Activated CD8-positive, alpha-beta memory T cell treated with anti-CD3 and anti-CD28 coated beads, Interleukin-2, amount 10 ng/mL, durations not matched to agents 7 days and 5 days (primary cell): ENCODE measurements around the gene RGS18. TPM values are rescaled to one million over a fixed set of nuclear protein-coding genes. Genes with fewer than 3 reads are reported as not detected.
"Not testable (repeated sequence)": the region's sequence is repeated elsewhere in the genome, so short reads cannot be mapped to it uniquely, and the experiment has no call there.

Experiments
- ATAC-seq: fragments of 150-1000 bp; cut with Tn5 transposase; one replicate; pipeline ENCODE4 v1.10.0; 2021; ENCODE audit warnings: moderate library complexity
- CTCF ChIA-PET: fragments of 350-600 bp; sonication (Branson Sonifier 250); formaldehyde crosslinking; loops from one replicate; lab custom pipeline; 2021; ENCODE audit warnings: antibody characterized with exemption; lab: Charles Lee
- DNase-seq: peaks from one replicate; pipeline ENCODE4 v3.0.0-alpha.2; 2020
- H3K27ac Mint-ChIP-seq: one replicate; pipeline ENCODE4 v1.8.0; 2021; ENCODE audit warnings: mild to moderate bottlenecking, mixed read lengths
- H3K27me3 Mint-ChIP-seq: one replicate; pipeline ENCODE4 v1.8.0; 2021; ENCODE audit warnings: mixed read lengths
- H3K36me3 Mint-ChIP-seq: one replicate; pipeline ENCODE4 v1.8.0; 2021; ENCODE audit warnings: mild to moderate bottlenecking, mixed read lengths
- H3K4me1 Mint-ChIP-seq: one replicate; pipeline ENCODE4 v1.8.0; 2021; ENCODE audit warnings: mixed read lengths
- H3K4me3 Mint-ChIP-seq: one replicate; pipeline ENCODE4 v1.8.0; 2021; ENCODE audit warnings: mild to moderate bottlenecking, moderate library complexity, mixed read lengths
- H3K9me3 Mint-ChIP-seq: one replicate; pipeline ENCODE4 v1.8.0; 2022; ENCODE audit warnings: low read depth, mixed read lengths
- total RNA-seq, 2 experiments: library from RNA; stranded (reverse); gene quantifications; one replicate each; pipeline ENCODE4 v1.2.3, GENCODE V29; 2021

Gene RGS18, protein sequence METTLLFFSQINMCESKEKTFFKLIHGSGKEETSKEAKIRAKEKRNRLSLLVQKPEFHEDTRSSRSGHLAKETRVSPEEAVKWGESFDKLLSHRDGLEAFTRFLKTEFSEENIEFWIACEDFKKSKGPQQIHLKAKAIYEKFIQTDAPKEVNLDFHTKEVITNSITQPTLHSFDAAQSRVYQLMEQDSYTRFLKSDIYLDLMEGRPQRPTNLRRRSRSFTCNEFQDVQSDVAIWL
- total RNA-seq, result 1 to 10 TPM in 1 of 2 experiments, under 1 TPM in 1; 0.79 to 1.1 TPM

DNA sequence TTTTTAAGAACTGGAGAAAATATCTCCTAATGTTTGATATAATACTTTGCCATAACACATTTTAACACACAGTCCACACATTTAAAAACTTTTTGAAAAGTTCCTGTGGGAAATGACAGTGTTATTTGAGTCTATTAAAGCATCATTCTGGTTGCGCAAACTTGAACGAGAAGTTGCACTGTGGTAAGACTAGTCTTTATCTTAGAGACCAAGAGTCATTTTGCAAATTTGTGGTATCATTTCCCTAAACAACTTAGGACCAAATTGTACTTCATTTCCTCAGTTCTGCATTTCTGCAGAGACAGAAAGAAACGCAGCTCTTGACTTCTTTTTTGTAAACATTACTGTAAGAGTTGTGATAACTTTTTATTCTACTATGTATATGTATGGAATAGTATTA lies at the start of gene RGS18:
TSS of gene RGS18 (plus strand) at position 282 of the 400 bp plus-strand sequence. CDS start 176 bp downstream, outside the sequence.
- DNase-seq, result no peak
- Mint-ChIP-seq H3K9me3 (peaks cover 4% of the 10 kb centered on the region), H3K27me3 (no peaks in the 10 kb centered on the region), H3K4me1 (no peaks in the 10 kb centered on the region), H3K4me3 (peak within 1 kb of the TSS; percentile 22), H3K36me3 (no peaks in the 10 kb centered on the region), H3K27ac (no peak within 1 kb of the TSS)
- CTCF ChIA-PET, result no interaction called here
- ATAC-seq, result no peak

DNA sequence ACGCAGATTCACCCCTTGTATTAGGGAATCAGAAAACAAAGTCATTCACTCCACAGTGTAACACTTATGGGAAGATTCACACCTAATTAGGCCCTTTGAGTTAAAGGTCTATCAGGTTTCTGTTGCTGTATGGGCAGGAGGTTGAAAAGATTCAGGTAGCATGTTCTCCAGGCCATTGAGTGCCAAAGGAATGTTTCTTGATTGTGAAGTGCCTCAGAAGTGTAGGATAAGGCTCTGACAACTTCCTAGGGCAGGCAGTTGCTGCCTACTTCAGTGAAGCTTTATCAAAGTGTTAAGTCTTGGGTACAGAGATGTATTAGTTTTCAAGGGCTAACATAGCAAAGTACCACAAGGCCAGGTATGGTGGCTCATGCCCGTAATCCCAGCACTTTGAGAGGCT lies 48.7 kb upstream of the RGS18 start:
- CTCF ChIA-PET, result no interaction called here
- no peak for DNase-seq
- no peak overlapping the region for H3K4me3 Mint-ChIP-seq
- no peaks in the 10 kb centered on the region for H3K36me3 Mint-ChIP-seq
- ATAC-seq, result no peak
- H3K27me3 Mint-ChIP-seq, result no peaks in the 10 kb centered on the region
- H3K9me3 Mint-ChIP-seq, result peaks cover 5% of the 10 kb centered on the region
- H3K27ac Mint-ChIP-seq, result no peak overlapping the region
- H3K4me1 Mint-ChIP-seq, result no peaks in the 10 kb centered on the region

- Mint-ChIP-seq H3K27me3 (no peaks in the 10 kb centered on the region), H3K9me3 (peaks cover 8% of the 10 kb centered on the region), H3K4me3 (no peak overlapping the region), H3K4me1 (no peaks in the 10 kb centered on the region), H3K36me3 (no peaks in the 10 kb centered on the region), H3K27ac (no peak overlapping the region)
- CTCF ChIA-PET, result no interaction called here
- no peak for ATAC-seq
- DNase-seq, result no peak
Measured at GRCh38 chr1:192115000-192115399, 43.3 kb upstream of the RGS18 start.

- H3K27ac Mint-ChIP-seq, result no peak overlapping the region
- H3K36me3 Mint-ChIP-seq, result no peaks in the 10 kb centered on the region
- DNase-seq, result no peak
- H3K4me3 Mint-ChIP-seq, result no peak overlapping the region
- no peak for ATAC-seq
- no peaks in the 10 kb centered on the region for H3K4me1 Mint-ChIP-seq
- CTCF ChIA-PET, result no interaction called here
- H3K9me3 Mint-ChIP-seq, result peaks cover 15% of the 10 kb centered on the region
- H3K27me3 Mint-ChIP-seq, result no peaks in the 10 kb centered on the region
Measured at GRCh38 chr1:192118881-192119405, 39.3 kb upstream of the RGS18 start.

DNA sequence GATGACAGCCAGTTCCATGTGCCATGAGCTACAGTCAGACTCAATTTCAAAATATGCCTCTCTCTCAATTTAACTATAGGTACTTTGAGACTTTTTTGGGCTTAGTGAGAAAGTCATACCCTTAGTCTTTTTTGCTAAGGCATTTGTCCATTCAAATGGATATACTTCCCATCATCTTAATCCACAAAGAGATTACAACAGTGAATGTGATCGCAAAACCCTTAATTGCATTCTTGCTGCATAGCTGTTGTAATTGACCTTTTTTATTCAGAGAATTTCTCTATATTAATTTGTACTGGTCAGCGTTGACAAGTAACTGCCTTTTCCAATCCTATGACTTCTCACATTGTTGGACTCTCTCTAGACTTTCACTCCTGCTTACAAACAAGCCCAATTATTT lies 38.6 kb upstream of the RGS18 start:
- H3K4me1 Mint-ChIP-seq, result no peaks in the 10 kb centered on the region
- ATAC-seq (no peak), DNase-seq (no peak)
- CTCF ChIA-PET, result no interaction called here
- H3K4me3 Mint-ChIP-seq, result no peak overlapping the region
- H3K36me3 Mint-ChIP-seq, result no peaks in the 10 kb centered on the region
- no peak overlapping the region for H3K27ac Mint-ChIP-seq
- H3K27me3 Mint-ChIP-seq, result no peaks in the 10 kb centered on the region
- H3K9me3 Mint-ChIP-seq, result peaks cover 10% of the 10 kb centered on the region

- Mint-ChIP-seq H3K36me3 (no peaks in the 10 kb centered on the region), H3K27me3 (no peaks in the 10 kb centered on the region), H3K4me1 (no peaks in the 10 kb centered on the region), H3K4me3 (no peak overlapping the region), H3K9me3 (peaks cover 6% of the 10 kb centered on the region), H3K27ac (no peak overlapping the region)
- ATAC-seq (no peak), DNase-seq (no peak)
- CTCF ChIA-PET, result no interaction called here
Measured at GRCh38 chr1:192122668-192123067, 35.6 kb upstream of the RGS18 start.

- no peaks in the 10 kb centered on the region for H3K36me3 Mint-ChIP-seq
- no peaks in the 10 kb centered on the region for H3K27me3 Mint-ChIP-seq
- no peak for DNase-seq
- H3K9me3 Mint-ChIP-seq, result peaks cover 6% of the 10 kb centered on the region
- no peaks in the 10 kb centered on the region for H3K4me1 Mint-ChIP-seq
- no peak overlapping the region for H3K27ac Mint-ChIP-seq
- CTCF ChIA-PET, result no interaction called here
- ATAC-seq, result no peak
- H3K4me3 Mint-ChIP-seq, result no peak overlapping the region
Measured at GRCh38 chr1:192123212-192123611, 35.0 kb upstream of the RGS18 start.

DNA sequence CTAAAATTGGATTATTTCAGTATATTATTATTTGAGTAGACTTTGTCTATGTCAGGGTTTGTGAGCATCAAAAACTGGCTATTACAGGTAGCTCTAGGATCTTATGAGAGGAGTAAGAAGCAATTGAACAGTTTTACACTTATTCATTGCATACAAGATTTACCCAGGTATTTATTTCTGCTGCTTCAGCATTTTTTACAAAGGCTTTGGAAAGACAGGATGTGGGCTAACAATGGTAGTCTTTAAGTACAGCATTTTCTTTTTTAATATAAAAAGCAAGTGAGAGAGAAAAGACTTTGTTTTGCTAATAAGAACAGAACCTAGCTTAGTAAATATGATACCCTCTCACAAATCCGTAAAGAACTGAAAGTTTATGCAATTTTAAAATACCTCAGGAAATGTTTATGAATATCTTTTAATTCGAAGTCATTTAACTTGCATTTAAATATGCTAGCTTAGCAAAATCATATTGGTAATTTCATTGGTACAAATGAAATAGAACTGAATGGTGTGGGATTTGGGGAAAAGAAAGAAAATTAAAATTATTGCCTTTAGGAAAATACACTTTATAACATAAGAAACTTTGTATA lies 32.1 kb upstream of the RGS18 start:
- DNase-seq, result no peak
- Mint-ChIP-seq H3K9me3 (peaks cover 6% of the 10 kb centered on the region), H3K4me3 (no peak overlapping the region), H3K36me3 (no peaks in the 10 kb centered on the region), H3K27ac (no peak overlapping the region), H3K4me1 (no peaks in the 10 kb centered on the region), H3K27me3 (no peaks in the 10 kb centered on the region)
- CTCF ChIA-PET, result no interaction called here
- ATAC-seq, result no peak

DNA sequence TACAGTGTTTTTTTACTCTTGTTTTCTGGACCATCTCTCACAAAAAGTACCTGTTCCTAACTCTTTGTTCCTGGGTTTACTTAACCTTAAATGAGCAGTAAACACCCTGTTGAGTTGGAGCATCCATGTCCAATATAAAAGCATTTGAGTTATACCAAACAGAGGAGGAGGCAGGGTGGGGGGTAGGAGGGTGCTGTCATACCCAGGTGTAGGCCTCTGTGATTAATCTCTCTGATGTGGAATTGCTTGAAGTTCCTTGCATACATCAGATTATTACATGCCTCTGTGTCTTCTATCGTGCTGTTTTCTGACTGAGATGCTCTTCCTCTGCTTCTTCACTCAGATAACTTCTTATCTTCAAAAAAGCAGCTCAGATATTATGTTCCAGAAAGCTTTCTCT lies 28.1 kb upstream of the RGS18 start:
- Mint-ChIP-seq H3K4me1 (no peaks in the 10 kb centered on the region), H3K9me3 (no peaks in the 10 kb centered on the region), H3K27ac (no peak overlapping the region), H3K27me3 (no peaks in the 10 kb centered on the region), H3K36me3 (no peaks in the 10 kb centered on the region), H3K4me3 (no peak overlapping the region)
- DNase-seq (no peak), ATAC-seq (no peak)
- CTCF ChIA-PET, result no interaction called here

DNA sequence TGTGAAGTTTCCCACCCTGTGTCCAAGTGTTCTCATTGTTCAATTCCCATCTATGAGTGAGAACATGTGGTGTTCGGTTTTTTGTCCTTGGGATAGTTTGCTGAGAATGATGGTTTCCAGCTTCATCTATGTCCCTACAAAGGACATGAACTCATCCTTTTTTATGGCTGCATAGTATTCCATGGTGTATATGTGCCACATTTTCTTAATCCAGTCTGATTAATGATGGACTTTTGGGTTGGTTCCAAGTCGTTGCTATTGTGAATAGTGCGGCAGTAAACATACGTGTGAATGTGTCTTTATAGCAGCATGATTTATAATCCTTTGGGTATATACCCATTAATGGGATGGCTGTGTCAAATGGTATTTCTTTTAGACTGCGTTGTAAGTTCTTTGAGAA lies 27.4 kb upstream of the RGS18 start:
- CTCF ChIA-PET, ATAC-seq, H3K27me3 Mint-ChIP-seq, H3K4me1 Mint-ChIP-seq, H3K4me3 Mint-ChIP-seq, H3K27ac Mint-ChIP-seq, DNase-seq, H3K9me3 Mint-ChIP-seq, H3K36me3 Mint-ChIP-seq: not testable (repeated sequence)

DNA sequence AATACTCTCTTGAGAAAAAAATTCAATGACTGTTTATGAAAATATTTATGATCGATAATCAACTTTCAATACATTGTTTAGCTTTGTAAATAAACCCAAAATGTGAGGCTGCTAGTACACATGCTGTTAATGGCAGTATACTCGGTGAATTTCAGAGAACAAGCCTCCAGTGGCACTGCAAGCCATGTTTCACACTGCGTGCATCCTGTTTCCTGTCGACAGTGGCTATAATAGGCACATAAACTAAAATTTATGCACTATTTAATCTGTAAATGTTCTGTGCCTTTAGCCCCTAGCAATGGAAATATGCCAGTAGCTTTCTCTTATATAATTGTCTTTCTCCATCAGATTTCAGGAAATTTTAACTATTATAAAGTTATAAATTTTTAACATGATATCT lies 26.3 kb upstream of the RGS18 start:
- no peaks in the 10 kb centered on the region for H3K36me3 Mint-ChIP-seq
- CTCF ChIA-PET, result no interaction called here
- ATAC-seq, result no peak
- H3K27me3 Mint-ChIP-seq, result no peaks in the 10 kb centered on the region
- no peak overlapping the region for H3K4me3 Mint-ChIP-seq
- H3K27ac Mint-ChIP-seq, result no peak overlapping the region
- no peaks in the 10 kb centered on the region for H3K4me1 Mint-ChIP-seq
- no peak for DNase-seq
- H3K9me3 Mint-ChIP-seq, result no peaks in the 10 kb centered on the region

- H3K27me3 Mint-ChIP-seq, result no peaks in the 10 kb centered on the region
- H3K27ac Mint-ChIP-seq, result no peak overlapping the region
- no peaks in the 10 kb centered on the region for H3K36me3 Mint-ChIP-seq
- DNase-seq, result no peak
- H3K4me3 Mint-ChIP-seq, result no peak overlapping the region
- ATAC-seq, result no peak
- H3K4me1 Mint-ChIP-seq, result no peaks in the 10 kb centered on the region
- CTCF ChIA-PET, result no interaction called here
- H3K9me3 Mint-ChIP-seq, result no peaks in the 10 kb centered on the region
Measured at GRCh38 chr1:192133350-192133926, 24.8 kb upstream of the RGS18 start.

- H3K27ac Mint-ChIP-seq, result no peak overlapping the region
- CTCF ChIA-PET, result no interaction called here
- peaks cover 5% of the 10 kb centered on the region for H3K9me3 Mint-ChIP-seq
- no peaks in the 10 kb centered on the region for H3K27me3 Mint-ChIP-seq
- ATAC-seq (no peak), DNase-seq (no peak)
- no peaks in the 10 kb centered on the region for H3K4me1 Mint-ChIP-seq
- H3K4me3 Mint-ChIP-seq, result no peak overlapping the region
- H3K36me3 Mint-ChIP-seq, result no peaks in the 10 kb centered on the region
Measured at GRCh38 chr1:192140382-192140781, 17.9 kb upstream of the RGS18 start.

DNA sequence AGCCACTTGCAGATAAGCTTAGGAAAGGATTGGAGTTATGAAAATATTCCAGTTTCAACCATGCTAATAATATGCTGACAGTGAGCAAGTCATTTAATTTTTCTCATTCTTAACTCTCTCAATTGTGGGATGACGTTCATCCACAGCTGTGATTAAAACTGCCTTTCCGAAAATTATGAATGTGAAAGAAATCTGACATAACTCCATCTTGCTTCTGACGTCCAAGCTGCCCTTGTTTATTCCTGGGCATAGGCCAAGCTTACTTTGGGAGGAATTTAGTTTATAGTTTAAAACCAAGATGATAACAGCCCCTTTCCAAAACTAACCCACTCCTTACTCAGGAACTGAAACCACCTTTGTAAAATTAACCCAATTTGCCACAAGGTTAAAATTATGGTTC lies 11.0 kb upstream of the RGS18 start:
- Mint-ChIP-seq H3K27ac (no peak overlapping the region), H3K27me3 (no peaks in the 10 kb centered on the region), H3K36me3 (no peaks in the 10 kb centered on the region), H3K9me3 (peaks cover 2% of the 10 kb centered on the region), H3K4me1 (no peaks in the 10 kb centered on the region), H3K4me3 (no peak overlapping the region)
- CTCF ChIA-PET, result no interaction called here
- ATAC-seq (no peak), DNase-seq (no peak)
